Measurements from ENCODE around the gene SPCS1.
A peak's percentile ranks its signal among the peaks of the same experiment; 100 is the strongest.

Gene SPCS1

GRCh38 chr3:52731590-52731989 is 25.7 kb downstream of the SPCS1 start:
- DNase-seq: no peak

GRCh38 chr3:52733256-52733891 is 27.5 kb downstream of the SPCS1 start:
- DNase-seq: no peak

- DNase-seq: no peak
Measured at GRCh38 chr3:52739730-52740129, 33.8 kb downstream of the SPCS1 start.

GRCh38 chr3:52742418-52743041 is 36.6 kb downstream of the SPCS1 start:
- DNase-seq: peak; percentile 47 to 66 (median 51)

DNA sequence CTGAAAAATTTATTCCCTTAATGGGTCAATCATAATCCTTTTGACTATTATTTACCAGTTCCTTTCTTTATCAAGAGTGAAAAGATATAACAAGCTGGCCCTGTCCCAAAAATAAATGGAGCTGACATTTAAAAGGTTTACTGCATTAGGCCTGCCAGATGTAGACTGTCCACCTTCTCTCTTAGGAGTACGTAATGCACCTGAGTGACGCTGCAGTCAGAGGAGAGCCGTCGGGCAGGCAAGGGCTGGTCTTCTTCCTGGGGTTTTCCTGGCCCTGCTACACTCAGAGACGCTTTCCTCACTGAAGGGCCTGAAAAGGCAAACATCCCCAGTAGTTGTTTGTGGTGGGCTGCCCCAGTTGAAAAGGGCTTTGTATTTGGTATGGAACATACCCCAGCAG is 37.2 kb downstream of the SPCS1 start:
- no peak for DNase-seq

- DNase-seq: no peak
Measured at GRCh38 chr3:52743721-52744120, 37.8 kb downstream of the SPCS1 start.

GRCh38 chr3:52752045-52752660 is 46.2 kb downstream of the SPCS1 start:
- peak in 3 of 4 experiments; percentile 7 to 81 (median 76) for DNase-seq

DNA sequence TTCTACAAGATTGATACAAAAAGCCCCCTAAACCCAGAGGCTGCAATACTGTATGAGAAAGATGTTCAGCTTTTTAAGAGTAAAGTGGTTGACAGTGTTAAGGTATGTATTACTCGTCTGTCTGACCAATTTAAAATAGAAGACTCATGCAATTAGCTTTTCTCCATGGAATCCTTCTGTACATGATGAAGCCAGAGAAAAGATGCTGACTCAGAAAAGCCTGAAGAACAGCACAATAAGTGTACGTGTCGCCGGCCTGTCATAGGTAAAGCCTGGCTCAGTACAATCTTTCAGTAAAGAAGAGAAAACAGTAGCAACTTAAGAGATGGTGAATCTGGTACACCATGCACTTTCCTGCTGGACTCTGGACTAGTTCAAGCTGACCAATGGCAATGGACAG is 48.5 kb downstream of the SPCS1 start:
- no peak for DNase-seq

- no peak for DNase-seq
Measured at GRCh38 chr3:52756141-52756540, 50.2 kb downstream of the SPCS1 start.
